ENCODE measurements around the gene PELO. TPM values are rescaled to one million over a fixed set of nuclear protein-coding genes. Genes with fewer than 3 reads are reported as not detected.

The PELO gene, protein sequence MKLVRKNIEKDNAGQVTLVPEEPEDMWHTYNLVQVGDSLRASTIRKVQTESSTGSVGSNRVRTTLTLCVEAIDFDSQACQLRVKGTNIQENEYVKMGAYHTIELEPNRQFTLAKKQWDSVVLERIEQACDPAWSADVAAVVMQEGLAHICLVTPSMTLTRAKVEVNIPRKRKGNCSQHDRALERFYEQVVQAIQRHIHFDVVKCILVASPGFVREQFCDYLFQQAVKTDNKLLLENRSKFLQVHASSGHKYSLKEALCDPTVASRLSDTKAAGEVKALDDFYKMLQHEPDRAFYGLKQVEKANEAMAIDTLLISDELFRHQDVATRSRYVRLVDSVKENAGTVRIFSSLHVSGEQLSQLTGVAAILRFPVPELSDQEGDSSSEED
- 10 to 100 TPM; 10.2 to 14.9 TPM for total RNA-seq
- 10.6 TPM for polyA plus RNA-seq (2013, experiment 1 of 2)
- polyA plus RNA-seq (2013, experiment 2 of 2): 9.8 TPM
- long read RNA-seq, experiment 1, partial matches to known transcripts: 17 of 18 reads
- long read RNA-seq, experiment 1, other reads (novel, unspliced or antisense): 1 of 18 reads
- long read RNA-seq, experiment 2, partial matches to known transcripts: 31 of 31 reads
- long read RNA-seq, experiment 2, other reads (novel, unspliced or antisense): 0 of 31 reads
- long read RNA-seq, experiment 3, full-length matches to known transcripts: 1 of 157 reads
- long read RNA-seq, experiment 3, partial matches to known transcripts: 155 of 157 reads
- long read RNA-seq, experiment 3, other reads (novel, unspliced or antisense): 1 of 157 reads
- long read RNA-seq, experiment 4, partial matches to known transcripts: 41 of 42 reads
- long read RNA-seq, experiment 4, other reads (novel, unspliced or antisense): 1 of 42 reads

- H3K4me3 Mint-ChIP-seq: peak within 1 kb of the TSS; percentile 73
- Histone ChIP-seq H3K9ac (ENCODE audit: extremely low read depth, low read length, poor library complexity, severe bottlenecking) (no peak within 1 kb of the TSS), H3K4me3 (ENCODE audit: low read length) (peak within 1 kb of the TSS; percentile 79), H3K27ac (ENCODE audit: low read depth, low read length) (no peak within 1 kb of the TSS), H3K4me1 (ENCODE audit: control insufficient read depth, insufficient read depth, low read length) (no peaks in the 10 kb centered on the region), H3K27me3 (ENCODE audit: control insufficient read depth, insufficient read depth, low read length, poor library complexity, severe bottlenecking) (peaks cover 28% of the 10 kb centered on the region), H3K9me3 (ENCODE audit: control insufficient read depth, low read length) (no peaks in the 10 kb centered on the region), H3K36me3 (ENCODE audit: control insufficient read depth, insufficient read depth, low read length) (no peaks in the 10 kb centered on the region)
- no peaks in the 10 kb centered on the region for H3K9me3 Mint-ChIP-seq
- no peaks in the 10 kb centered on the region for H3K36me3 Mint-ChIP-seq (ENCODE audit: low read depth)
- WGBS, 2 experiments (ENCODE audit: insufficient coverage in 1 of 2, insufficient read length in 1 of 2): 0% methylated on average over 20 to 61 of the region's 61 CpGs
- H3K27me3 Mint-ChIP-seq (ENCODE audit: insufficient read depth): peaks cover 26% of the 10 kb centered on the region
- H3K27ac Mint-ChIP-seq: peak within 1 kb of the TSS; percentile 78
- TF ChIP-seq, protein P1, sequence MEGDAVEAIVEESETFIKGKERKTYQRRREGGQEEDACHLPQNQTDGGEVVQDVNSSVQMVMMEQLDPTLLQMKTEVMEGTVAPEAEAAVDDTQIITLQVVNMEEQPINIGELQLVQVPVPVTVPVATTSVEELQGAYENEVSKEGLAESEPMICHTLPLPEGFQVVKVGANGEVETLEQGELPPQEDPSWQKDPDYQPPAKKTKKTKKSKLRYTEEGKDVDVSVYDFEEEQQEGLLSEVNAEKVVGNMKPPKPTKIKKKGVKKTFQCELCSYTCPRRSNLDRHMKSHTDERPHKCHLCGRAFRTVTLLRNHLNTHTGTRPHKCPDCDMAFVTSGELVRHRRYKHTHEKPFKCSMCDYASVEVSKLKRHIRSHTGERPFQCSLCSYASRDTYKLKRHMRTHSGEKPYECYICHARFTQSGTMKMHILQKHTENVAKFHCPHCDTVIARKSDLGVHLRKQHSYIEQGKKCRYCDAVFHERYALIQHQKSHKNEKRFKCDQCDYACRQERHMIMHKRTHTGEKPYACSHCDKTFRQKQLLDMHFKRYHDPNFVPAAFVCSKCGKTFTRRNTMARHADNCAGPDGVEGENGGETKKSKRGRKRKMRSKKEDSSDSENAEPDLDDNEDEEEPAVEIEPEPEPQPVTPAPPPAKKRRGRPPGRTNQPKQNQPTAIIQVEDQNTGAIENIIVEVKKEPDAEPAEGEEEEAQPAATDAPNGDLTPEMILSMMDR (conservative IDR thresholded peaks at IDR 0.05): peak; percentile 72
- peaks cover 7% of the 10 kb centered on the region for H3K4me1 Mint-ChIP-seq
- DNase-seq: peak; percentile 92
Observed at GRCh38 chr5:52787600-52788504, at the start of gene PELO, which contains the start of gene ITGA1. Gene PELO (plus strand): TSS chr5:52787916. CDS start chr5:52800395, 12,479 bp downstream. Gene ITGA1 (plus strand): TSS chr5:52787916. CDS start chr5:52788354, 438 bp downstream.

GRCh38 chr5:52738095-52738506 lies 49.6 kb upstream of the PELO start:
- H3K36me3 Mint-ChIP-seq (ENCODE audit: low read depth): no peaks in the 10 kb centered on the region
- Histone ChIP-seq H3K36me3 (ENCODE audit: control insufficient read depth, insufficient read depth, low read length) (no peaks in the 10 kb centered on the region), H3K27me3 (ENCODE audit: control insufficient read depth, insufficient read depth, low read length, poor library complexity, severe bottlenecking) (no peaks in the 10 kb centered on the region), H3K9me3 (ENCODE audit: control insufficient read depth, low read length) (no peaks in the 10 kb centered on the region), H3K27ac (ENCODE audit: low read depth, low read length) (no peak overlapping the region), H3K9ac (ENCODE audit: extremely low read depth, low read length, poor library complexity, severe bottlenecking) (no peak overlapping the region), H3K4me1 (ENCODE audit: control insufficient read depth, insufficient read depth, low read length) (no peaks in the 10 kb centered on the region), H3K4me3 (ENCODE audit: low read length) (no peak overlapping the region)
- no peak for DNase-seq
- H3K9me3 Mint-ChIP-seq: no peaks in the 10 kb centered on the region
- no peaks in the 10 kb centered on the region for H3K4me1 Mint-ChIP-seq
- TF ChIP-seq, protein P1 (conservative IDR thresholded peaks at IDR 0.05): no peak
- H3K4me3 Mint-ChIP-seq: no peak overlapping the region
- H3K27me3 Mint-ChIP-seq (ENCODE audit: insufficient read depth): no peaks in the 10 kb centered on the region
- H3K27ac Mint-ChIP-seq: no peak overlapping the region

- H3K27me3 Mint-ChIP-seq (ENCODE audit: insufficient read depth): no peaks in the 10 kb centered on the region
- DNase-seq: no peak
- no peak overlapping the region for H3K27ac Mint-ChIP-seq
- Histone ChIP-seq H3K27me3 (ENCODE audit: control insufficient read depth, insufficient read depth, low read length, poor library complexity, severe bottlenecking) (no peaks in the 10 kb centered on the region), H3K4me1 (ENCODE audit: control insufficient read depth, insufficient read depth, low read length) (no peaks in the 10 kb centered on the region), H3K27ac (ENCODE audit: low read depth, low read length) (no peak overlapping the region), H3K9ac (ENCODE audit: extremely low read depth, low read length, poor library complexity, severe bottlenecking) (no peak overlapping the region), H3K9me3 (ENCODE audit: control insufficient read depth, low read length) (no peaks in the 10 kb centered on the region), H3K36me3 (ENCODE audit: control insufficient read depth, insufficient read depth, low read length) (no peaks in the 10 kb centered on the region), H3K4me3 (ENCODE audit: low read length) (no peak overlapping the region)
- H3K4me3 Mint-ChIP-seq: no peak overlapping the region
- H3K9me3 Mint-ChIP-seq: no peaks in the 10 kb centered on the region
- no peaks in the 10 kb centered on the region for H3K36me3 Mint-ChIP-seq (ENCODE audit: low read depth)
- TF ChIP-seq, protein P1 (conservative IDR thresholded peaks at IDR 0.05): no peak
- 82 to 93% methylated on average over 1 to 2 of the region's 2 CpGs for WGBS, 2 experiments (ENCODE audit: insufficient coverage in 1 of 2, insufficient read length in 1 of 2)
- H3K4me1 Mint-ChIP-seq: no peaks in the 10 kb centered on the region
Observed at GRCh38 chr5:52740007-52740406, 47.7 kb upstream of the PELO start.
